ENCODE measurements around the gene CA10.

DNA sequence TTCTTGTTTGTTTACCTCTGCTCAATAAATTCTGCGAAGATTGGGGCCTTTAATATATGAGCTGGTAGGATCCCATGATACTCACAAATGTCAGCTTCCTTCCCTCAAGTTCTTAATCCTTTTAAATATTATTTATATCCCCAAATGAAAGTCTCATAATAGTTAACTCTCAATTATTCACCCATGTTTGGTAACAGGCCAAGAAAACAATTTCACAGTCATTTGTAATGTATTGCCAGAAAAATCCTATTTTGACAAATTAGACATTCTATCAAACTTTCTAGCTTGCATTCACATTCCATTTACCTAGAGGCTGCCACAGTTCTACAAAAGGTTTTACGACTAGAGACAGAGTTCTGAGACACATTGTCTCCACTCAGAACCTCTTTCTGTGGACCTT, 457.0 kb downstream of the CA10 start:
- TF ChIP-seq POLR2A (IDR thresholded peaks at IDR 0.05) (no peak), POLR2AphosphoS5 (IDR thresholded peaks at IDR 0.05) (no peak)
- TF ChIP-seq, protein P1, sequence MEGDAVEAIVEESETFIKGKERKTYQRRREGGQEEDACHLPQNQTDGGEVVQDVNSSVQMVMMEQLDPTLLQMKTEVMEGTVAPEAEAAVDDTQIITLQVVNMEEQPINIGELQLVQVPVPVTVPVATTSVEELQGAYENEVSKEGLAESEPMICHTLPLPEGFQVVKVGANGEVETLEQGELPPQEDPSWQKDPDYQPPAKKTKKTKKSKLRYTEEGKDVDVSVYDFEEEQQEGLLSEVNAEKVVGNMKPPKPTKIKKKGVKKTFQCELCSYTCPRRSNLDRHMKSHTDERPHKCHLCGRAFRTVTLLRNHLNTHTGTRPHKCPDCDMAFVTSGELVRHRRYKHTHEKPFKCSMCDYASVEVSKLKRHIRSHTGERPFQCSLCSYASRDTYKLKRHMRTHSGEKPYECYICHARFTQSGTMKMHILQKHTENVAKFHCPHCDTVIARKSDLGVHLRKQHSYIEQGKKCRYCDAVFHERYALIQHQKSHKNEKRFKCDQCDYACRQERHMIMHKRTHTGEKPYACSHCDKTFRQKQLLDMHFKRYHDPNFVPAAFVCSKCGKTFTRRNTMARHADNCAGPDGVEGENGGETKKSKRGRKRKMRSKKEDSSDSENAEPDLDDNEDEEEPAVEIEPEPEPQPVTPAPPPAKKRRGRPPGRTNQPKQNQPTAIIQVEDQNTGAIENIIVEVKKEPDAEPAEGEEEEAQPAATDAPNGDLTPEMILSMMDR (IDR thresholded peaks at IDR 0.05) = no peak
